ENCODE data around the gene CRYBA1.
A peak's percentile ranks its signal among the peaks of the same experiment; 100 is the strongest.

CRYBA1 gene

DNA sequence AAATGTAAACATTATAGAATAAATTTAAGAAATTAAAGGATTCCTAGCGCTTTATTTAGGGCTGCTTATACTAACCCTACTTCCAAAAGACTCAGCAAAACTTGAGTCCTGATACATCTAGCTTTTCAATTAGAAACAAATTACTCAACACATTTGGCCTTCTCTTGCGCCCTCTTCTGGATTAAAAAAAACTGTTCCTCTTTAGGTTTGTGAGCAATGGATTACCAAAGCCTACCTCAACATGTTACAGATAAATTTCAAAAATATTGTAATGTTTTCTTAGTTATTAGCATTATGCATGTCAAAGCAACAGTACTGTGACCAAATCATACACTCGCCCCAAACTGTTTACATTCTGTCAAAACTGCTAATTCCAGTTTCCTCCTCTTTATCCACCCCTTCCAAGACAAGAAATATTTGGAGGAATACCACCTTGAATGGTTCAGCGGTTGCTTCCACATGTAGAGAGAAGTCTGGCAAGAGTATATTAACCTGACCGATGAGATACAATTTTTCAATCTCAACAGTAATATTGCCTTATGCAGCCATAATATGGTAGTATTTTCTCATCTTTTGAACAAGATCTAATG is 44.6 kb downstream of the CRYBA1 start:
- peak overlapping the region; percentile 92 for H3K4me3 ChIP-seq (ENCODE audit: control insufficient read depth, low read depth, low read length)
- TF ChIP-seq, protein P1, sequence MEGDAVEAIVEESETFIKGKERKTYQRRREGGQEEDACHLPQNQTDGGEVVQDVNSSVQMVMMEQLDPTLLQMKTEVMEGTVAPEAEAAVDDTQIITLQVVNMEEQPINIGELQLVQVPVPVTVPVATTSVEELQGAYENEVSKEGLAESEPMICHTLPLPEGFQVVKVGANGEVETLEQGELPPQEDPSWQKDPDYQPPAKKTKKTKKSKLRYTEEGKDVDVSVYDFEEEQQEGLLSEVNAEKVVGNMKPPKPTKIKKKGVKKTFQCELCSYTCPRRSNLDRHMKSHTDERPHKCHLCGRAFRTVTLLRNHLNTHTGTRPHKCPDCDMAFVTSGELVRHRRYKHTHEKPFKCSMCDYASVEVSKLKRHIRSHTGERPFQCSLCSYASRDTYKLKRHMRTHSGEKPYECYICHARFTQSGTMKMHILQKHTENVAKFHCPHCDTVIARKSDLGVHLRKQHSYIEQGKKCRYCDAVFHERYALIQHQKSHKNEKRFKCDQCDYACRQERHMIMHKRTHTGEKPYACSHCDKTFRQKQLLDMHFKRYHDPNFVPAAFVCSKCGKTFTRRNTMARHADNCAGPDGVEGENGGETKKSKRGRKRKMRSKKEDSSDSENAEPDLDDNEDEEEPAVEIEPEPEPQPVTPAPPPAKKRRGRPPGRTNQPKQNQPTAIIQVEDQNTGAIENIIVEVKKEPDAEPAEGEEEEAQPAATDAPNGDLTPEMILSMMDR (IDR thresholded peaks at IDR 0.05; ENCODE audit: control insufficient read depth, insufficient read depth, low read depth, low read length, missing control alignments): peak; percentile 55
- peak; percentile 41 for DNase-seq (ENCODE audit: low read depth)

GRCh38 chr17:29292071-29292991 is 45.7 kb downstream of the CRYBA1 start:
- TF ChIP-seq, protein P1 (IDR thresholded peaks at IDR 0.05; ENCODE audit: control insufficient read depth, insufficient read depth, low read depth, low read length, missing control alignments): no peak
- DNase-seq (ENCODE audit: low read depth): no peak
- H3K4me3 ChIP-seq (ENCODE audit: control insufficient read depth, low read depth, low read length): peak overlapping the region; percentile 92

- TF ChIP-seq, protein P1 (IDR thresholded peaks at IDR 0.05; ENCODE audit: control insufficient read depth, insufficient read depth, low read depth, low read length, missing control alignments): no peak
- DNase-seq (ENCODE audit: low read depth): no peak
- peak overlapping the region; percentile 92 for H3K4me3 ChIP-seq (ENCODE audit: control insufficient read depth, low read depth, low read length)
Observed at GRCh38 chr17:29292992-29293889, 46.6 kb downstream of the CRYBA1 start.

DNA sequence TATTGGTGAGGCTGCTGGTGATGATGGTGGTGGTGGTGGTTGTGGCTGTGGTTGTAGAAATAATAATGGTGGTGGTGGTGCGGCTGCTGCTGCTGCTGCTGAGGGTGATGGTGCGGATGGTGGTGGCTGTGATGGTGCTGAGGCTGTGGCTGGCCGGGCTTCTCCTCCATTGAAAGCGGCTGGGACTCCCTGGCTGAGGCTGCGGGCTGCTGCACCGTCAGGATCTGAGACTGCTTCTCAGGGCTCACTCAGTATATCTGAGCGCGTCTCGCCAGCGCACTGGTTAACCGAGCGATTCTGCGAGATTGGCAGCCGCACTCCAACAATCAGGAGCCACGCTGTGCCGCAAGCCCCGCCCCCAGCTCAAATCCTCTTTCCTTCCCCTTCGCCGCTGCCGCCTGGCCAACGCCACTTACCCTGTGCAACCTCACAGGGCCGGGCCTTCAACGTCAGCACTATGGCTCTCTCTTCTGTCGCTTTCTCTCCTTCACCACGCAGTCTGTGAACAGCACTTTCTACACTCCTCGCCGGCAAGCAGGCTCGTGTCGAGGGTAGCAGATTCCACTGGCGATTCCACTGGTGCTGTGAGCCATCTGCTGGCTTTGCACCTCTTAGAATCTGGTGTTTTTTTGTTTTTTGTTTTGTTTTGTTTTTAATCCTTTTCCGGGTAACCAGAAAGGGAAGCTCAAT is 47.4 kb downstream of the CRYBA1 start, which contains the start of gene NUFIP2:
TSS of gene NUFIP2 (minus strand) at position 259 of the 690 bp plus-strand sequence. CDS start at position 170, 89 bp downstream.
- peak; percentile 93 for DNase-seq (ENCODE audit: low read depth)
- peak within 1 kb of the TSS; percentile 92 for H3K4me3 ChIP-seq (ENCODE audit: control insufficient read depth, low read depth, low read length)
- TF ChIP-seq, protein P1 (IDR thresholded peaks at IDR 0.05; ENCODE audit: control insufficient read depth, insufficient read depth, low read depth, low read length, missing control alignments): no peak

- H3K4me3 ChIP-seq (ENCODE audit: control insufficient read depth, low read depth, low read length): peak overlapping the region; percentile 92
- TF ChIP-seq, protein P1 (IDR thresholded peaks at IDR 0.05; ENCODE audit: control insufficient read depth, insufficient read depth, low read depth, low read length, missing control alignments): no peak
- no peak for DNase-seq (ENCODE audit: low read depth)
Observed at GRCh38 chr17:29294580-29294900, 47.9 kb downstream of the CRYBA1 start.

DNA sequence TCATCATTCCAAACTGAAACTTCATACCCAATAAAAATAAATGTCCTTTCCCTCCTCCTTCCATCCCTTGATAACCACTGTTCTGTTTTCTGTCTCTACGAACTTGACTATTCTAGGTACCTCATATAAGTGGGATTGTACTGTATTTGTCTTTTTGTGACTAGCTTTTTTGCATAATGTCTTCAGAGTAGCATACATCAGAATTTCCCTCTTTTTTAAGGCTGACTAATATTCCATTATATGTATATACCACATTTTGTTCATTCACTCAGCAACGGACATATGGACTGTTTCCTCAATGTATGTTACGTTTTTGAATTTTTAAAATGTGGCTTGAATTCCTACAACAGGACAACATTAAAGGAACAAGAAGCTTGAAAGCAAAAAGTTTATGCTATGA is 48.8 kb downstream of the CRYBA1 start:
- DNase-seq (ENCODE audit: low read depth): no peak
- no peak overlapping the region for H3K4me3 ChIP-seq (ENCODE audit: control insufficient read depth, low read depth, low read length)
- TF ChIP-seq, protein P1 (IDR thresholded peaks at IDR 0.05; ENCODE audit: control insufficient read depth, insufficient read depth, low read depth, low read length, missing control alignments): no peak

All from AG09309 (cell line).